Measurements from ENCODE around the gene ADAMTS7. TPM values are rescaled to one million over a fixed set of nuclear protein-coding genes. Genes with fewer than 3 reads are reported as not detected.

Gene ADAMTS7
- polyA plus RNA-seq = not detected in 2 replicates

DNA sequence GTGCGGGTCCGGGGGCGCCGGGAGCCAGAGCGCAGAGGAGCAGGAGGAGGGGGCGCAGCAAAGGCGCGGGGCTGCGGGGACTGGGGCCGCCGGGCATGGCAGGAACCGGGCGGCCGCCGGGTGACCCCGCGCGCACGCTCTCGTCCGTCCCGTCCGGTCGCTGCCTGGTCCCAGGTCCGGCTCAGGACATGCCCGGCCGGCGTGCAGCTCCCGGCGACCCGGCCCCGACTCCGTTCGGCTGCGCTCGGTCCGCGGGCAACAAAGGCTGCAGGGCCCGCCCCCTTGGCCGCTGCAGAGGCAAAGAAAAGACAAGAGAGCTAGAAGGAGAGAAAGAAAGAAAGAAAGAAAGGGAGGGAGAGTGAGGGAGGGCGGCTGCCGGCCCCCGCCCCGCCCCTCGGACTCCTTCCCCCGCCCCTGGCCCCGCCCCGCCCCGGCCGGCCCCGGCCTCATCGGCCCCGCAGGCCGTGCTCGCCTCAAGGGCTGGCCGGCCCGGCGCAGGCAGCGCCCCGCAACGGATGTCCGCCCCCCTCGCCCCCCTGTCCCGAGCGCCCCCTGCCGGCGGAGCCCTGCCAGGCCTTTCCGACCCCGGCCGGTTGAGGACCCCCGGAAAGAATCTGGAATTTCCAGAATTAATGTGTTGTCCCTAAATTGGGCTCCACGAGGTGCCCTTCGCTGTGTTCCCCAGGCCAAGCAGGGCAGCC lies at the start of gene ADAMTS7:
Gene ADAMTS7 (minus strand): TSS at position 341 of the 701 bp plus-strand sequence. CDS start 244 bp downstream, at position 97.

Other genes with a start within 250 kb of the ADAMTS7 start
- gene CHRNA5, start 245.9 kb downstream of the ADAMTS7 start, polyA plus RNA-seq = 0.16 and 7.7 TPM in 2 replicates
- 3.5 and 11.9 TPM in 2 replicates for gene CHRNA3, start 190.5 kb downstream of the ADAMTS7 start, polyA plus RNA-seq
- 0.41 TPM in 1 of 2 replicates, not detected in the other for gene CHRNB4, start 170.3 kb downstream of the ADAMTS7 start, polyA plus RNA-seq
- 468 and 511 TPM in 2 replicates for gene MORF4L1, start 61.4 kb upstream of the ADAMTS7 start, polyA plus RNA-seq
- 3.6 and 13.2 TPM in 2 replicates for gene CTSH, start 133.6 kb upstream of the ADAMTS7 start, polyA plus RNA-seq

Measured in Purkinje cell (primary cell).